DND-41 (cell line): Measurements from ENCODE around the gene WNT7B.

ENCODE experiments used
- ATAC-seq: fragments of 200-7000 bp; cut with Tn5 transposase; 3 replicates; pipeline ENCODE4 v1.9.1; 2021; ENCODE audit warnings: low read depth; ENCODE audit not compliant: insufficient read depth
- DNase-seq: peaks from one replicate; pipeline ENCODE4 v3.0.0-alpha.2; 2020
- H2AFZ ChIP-seq: 2 replicates; pipeline ENCODE4 v1.6.0; 2012; ENCODE audit warnings: low read depth, low read length
- H3K27ac ChIP-seq: 2 replicates; pipeline ENCODE4 v1.5.1; 2012; ENCODE audit warnings: low read length, inconsistent platforms
- H3K27me3 ChIP-seq: fragments of 200-600 bp; sonication (generic); 2 replicates; pipeline ENCODE4 v1.6.0; 2012; ENCODE audit warnings: low read length, mild to moderate bottlenecking, inconsistent platforms; ENCODE audit not compliant: insufficient read depth, poor library complexity
- H3K36me3 ChIP-seq: 2 replicates; pipeline ENCODE4 v1.5.1; 2012; ENCODE audit warnings: low read length, inconsistent platforms; ENCODE audit not compliant: insufficient read depth
- H3K4me1 ChIP-seq: 2 replicates; pipeline ENCODE4 v1.5.1; 2012; ENCODE audit warnings: mild to moderate bottlenecking, low read length; ENCODE audit not compliant: insufficient read depth
- H3K4me2 ChIP-seq: 2 replicates; pipeline ENCODE4 v1.6.0; 2012; ENCODE audit warnings: mild to moderate bottlenecking, moderate library complexity, low read length, inconsistent platforms; ENCODE audit not compliant: insufficient read depth
- H3K4me3 ChIP-seq, 2 experiments: fragments of 200-600 bp in 1 of 2; shearing (Covaris generic) in 1 of 2; 2 replicates each; pipeline ENCODE4 v1.5.1; 2012 to 2016; ENCODE audit warnings: inconsistent platforms in 2 of 2, low read length in 2 of 2, mild to moderate bottlenecking in 2 of 2, low read depth in 1 of 2, moderate library complexity in 1 of 2
- H3K79me2 ChIP-seq: 2 replicates; pipeline ENCODE4 v1.6.0; 2012; ENCODE audit warnings: low read length, inconsistent platforms; ENCODE audit not compliant: insufficient read depth
- H3K9ac ChIP-seq: 2 replicates; pipeline ENCODE4 v1.6.0; 2012; ENCODE audit warnings: low read depth, mild to moderate bottlenecking, inconsistent platforms, low read length, moderate library complexity
- H3K9me3 ChIP-seq: 2 replicates; pipeline ENCODE4 v1.5.1; 2012; ENCODE audit warnings: low read length, moderate library complexity, mild to moderate bottlenecking, inconsistent platforms; ENCODE audit not compliant: insufficient read depth, severe bottlenecking
- H4K20me1 ChIP-seq: 2 replicates; pipeline ENCODE4 v1.6.0; 2012; ENCODE audit warnings: low read length; ENCODE audit not compliant: insufficient read depth
- CTCF ChIP-seq: IDR thresholded peaks from 2 replicates; pipeline ENCODE4 v1.5.1; 2012; ENCODE audit warnings: borderline replicate concordance, low read length, moderate library complexity, mild to moderate bottlenecking; ENCODE audit not compliant: poor library complexity, severe bottlenecking; ENCODE audit errors: extremely low read depth
- EZH2 ChIP-seq: IDR thresholded peaks from 3 replicates; pipeline ENCODE4 v1.6.1; 2012; ENCODE audit warnings: borderline replicate concordance, low read depth, mild to moderate bottlenecking, moderate library complexity, low read length, inconsistent platforms; ENCODE audit not compliant: severe bottlenecking

The WNT7B gene

GRCh38 chr22:46001046-46001425, 24.1 kb upstream of the WNT7B start:
- no peak overlapping the region for H2AFZ ChIP-seq
- H4K20me1 ChIP-seq, result no peaks in the 10 kb centered on the region; the same call in 1 of the 2 replicates
- no peaks in the 10 kb centered on the region for H3K27me3 ChIP-seq
- H3K27ac ChIP-seq, result no peak overlapping the region
- ATAC-seq, result no peak
- no peak overlapping the region for H3K4me3 ChIP-seq
- no peaks in the 10 kb centered on the region for H3K36me3 ChIP-seq
- H3K4me1 ChIP-seq, result no peaks in the 10 kb centered on the region
- no peak for TF ChIP-seq CTCF
- TF ChIP-seq EZH2, result no peak
- H3K9me3 ChIP-seq, result no peaks in the 10 kb centered on the region
- H3K9ac ChIP-seq, result no peak overlapping the region
- H3K4me2 ChIP-seq, result no peak overlapping the region
- no peak for DNase-seq
- H3K79me2 ChIP-seq, result no peaks in the 10 kb centered on the region

DNA sequence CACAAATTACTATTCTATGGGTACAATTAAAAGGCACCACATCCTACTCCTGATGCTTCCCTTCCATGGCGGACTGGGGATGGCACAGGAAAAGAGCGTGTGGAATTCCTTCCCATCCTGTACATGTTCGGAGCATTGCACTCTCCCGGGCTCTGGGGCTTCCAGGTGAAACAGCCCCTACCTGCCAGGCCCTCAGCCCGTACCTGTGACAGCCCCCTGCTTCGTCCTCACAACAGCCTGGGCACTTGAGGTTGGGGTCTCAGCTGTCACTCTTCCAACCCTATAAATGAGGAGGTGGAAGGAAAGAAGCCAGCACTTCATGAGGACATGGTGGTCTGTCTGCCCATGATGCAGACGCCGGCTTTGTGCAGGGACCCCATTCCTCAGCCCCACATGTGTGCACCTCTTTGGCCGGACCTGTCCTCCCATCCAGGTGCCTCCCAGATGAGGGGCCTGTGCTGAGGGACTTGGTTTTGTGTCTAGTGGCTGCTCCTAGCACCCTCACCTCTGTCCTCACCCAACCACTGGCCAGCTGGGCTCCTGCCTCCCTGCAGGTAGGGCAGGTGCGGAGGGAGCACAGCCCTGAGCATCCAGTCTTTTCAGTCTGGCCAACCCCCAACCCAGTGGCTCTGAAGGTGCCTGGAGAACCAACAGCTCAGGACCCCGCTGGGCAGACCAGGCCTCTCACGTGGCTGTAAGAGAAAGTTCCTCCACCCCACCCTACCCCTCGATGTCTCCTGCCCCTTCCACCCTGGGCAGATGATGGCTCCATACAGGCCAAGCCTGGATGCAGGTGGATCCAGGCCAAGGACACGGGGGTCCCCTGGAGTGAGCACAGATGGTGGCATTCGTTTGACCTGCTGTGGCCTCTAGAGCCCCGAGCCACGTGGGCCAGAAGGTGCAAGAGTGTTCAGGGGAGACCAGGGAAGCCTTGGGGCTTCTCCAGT, 23.4 kb upstream of the WNT7B start:
- Histone ChIP-seq H3K4me3 (no peak overlapping the region), H3K27me3 (no peaks in the 10 kb centered on the region), H3K79me2 (no peaks in the 10 kb centered on the region), H3K9ac (no peak overlapping the region), H2AFZ (no peak overlapping the region), H3K4me1 (no peaks in the 10 kb centered on the region), H3K27ac (no peak overlapping the region), H4K20me1 (no peaks in the 10 kb centered on the region; the same call in 1 of the 2 replicates), H3K36me3 (no peaks in the 10 kb centered on the region), H3K9me3 (no peaks in the 10 kb centered on the region), H3K4me2 (no peak overlapping the region)
- TF ChIP-seq CTCF (no peak), EZH2 (no peak)
- no peak for DNase-seq
- ATAC-seq, result no peak

DNA sequence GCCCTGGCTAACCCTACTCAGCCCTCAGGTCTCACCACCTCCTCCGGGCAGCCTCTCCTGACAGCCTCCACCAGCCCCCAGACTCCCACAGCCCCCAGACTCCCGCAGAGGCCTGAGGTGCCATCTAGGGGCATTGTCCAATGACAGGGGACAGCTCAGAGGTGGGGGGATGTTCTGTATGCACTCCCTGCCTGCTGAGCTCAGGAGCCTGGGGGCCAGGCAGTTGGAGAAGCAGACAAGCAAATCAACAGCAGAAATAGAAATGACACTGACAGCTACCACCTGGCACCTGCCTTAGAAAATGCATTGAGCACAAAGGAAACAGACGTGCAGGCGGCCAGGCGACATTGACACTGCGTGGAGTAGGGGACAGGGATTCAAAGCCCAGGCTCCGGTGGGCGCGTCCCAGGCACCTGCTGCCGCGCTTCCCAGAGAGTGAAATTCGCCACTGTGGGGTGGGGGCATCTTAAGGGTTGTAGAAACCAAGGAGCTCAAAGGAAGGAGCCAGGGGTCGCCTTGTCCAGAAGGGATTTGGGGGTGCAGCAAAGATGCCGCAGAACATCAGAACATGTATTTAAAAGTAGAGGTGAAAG, 22.5 kb upstream of the WNT7B start:
- no peak overlapping the region for H3K27ac ChIP-seq
- no peak overlapping the region for H2AFZ ChIP-seq
- DNase-seq (no peak), ATAC-seq (no peak)
- no peak overlapping the region for H3K4me2 ChIP-seq
- H3K4me1 ChIP-seq, result no peaks in the 10 kb centered on the region
- no peak overlapping the region for H3K9ac ChIP-seq
- H3K9me3 ChIP-seq, result no peaks in the 10 kb centered on the region
- no peaks in the 10 kb centered on the region for H3K79me2 ChIP-seq
- no peak for TF ChIP-seq CTCF
- TF ChIP-seq EZH2, result no peak
- H3K36me3 ChIP-seq, result no peaks in the 10 kb centered on the region
- H3K27me3 ChIP-seq, result no peaks in the 10 kb centered on the region
- H4K20me1 ChIP-seq, result no peaks in the 10 kb centered on the region; the same call in 1 of the 2 replicates
- H3K4me3 ChIP-seq, result no peak overlapping the region
